Activated T-cell treated with anti-CD3 and anti-CD28 coated beads for 4 hours (primary cell): Measurements from ENCODE around the gene SNX11.

Source experiments
- DNase-seq: peaks from one replicate; pipeline ENCODE4 v3.0.0-alpha.2; 2020

Gene SNX11

DNA sequence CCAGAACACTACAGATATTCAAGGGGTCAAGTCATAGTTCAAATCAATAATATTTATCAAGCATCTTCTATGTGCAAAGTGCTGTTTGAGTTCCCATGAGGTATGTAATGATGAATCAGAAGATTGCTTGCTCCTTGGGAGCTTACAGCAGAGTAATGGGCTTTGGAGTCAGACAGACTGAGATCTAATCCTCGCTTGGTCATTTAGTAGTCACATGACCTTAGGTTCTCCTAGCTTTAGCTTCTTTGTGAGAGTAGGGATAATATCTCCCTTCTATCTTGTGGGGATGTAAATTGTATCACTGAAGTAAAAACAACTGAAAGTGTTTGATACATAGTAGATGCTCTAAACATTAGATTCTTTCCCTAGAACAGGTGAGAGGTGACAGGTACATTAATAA is 30.1 kb downstream of the SNX11 start:
- DNase-seq: no peak

DNA sequence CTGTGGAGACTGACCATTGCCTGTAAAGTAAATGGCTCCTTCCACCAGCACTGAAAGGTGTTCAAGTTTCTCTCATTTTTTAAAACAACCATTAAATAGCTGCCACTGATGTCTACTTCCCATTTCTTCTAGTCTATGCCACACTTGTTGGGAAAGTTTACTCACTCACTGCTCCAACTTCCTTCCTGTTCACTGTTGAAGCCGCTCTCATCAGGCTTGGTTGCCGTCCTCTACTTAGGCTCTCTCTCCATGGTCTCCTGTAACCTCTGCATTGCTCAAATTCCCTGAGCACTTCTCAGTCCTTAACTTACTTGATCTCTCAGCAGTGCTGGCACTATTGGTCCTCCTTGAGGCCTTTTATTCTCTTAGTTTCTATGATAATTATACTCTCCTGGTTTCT is 32.4 kb downstream of the SNX11 start:
- no peak for DNase-seq

DNA sequence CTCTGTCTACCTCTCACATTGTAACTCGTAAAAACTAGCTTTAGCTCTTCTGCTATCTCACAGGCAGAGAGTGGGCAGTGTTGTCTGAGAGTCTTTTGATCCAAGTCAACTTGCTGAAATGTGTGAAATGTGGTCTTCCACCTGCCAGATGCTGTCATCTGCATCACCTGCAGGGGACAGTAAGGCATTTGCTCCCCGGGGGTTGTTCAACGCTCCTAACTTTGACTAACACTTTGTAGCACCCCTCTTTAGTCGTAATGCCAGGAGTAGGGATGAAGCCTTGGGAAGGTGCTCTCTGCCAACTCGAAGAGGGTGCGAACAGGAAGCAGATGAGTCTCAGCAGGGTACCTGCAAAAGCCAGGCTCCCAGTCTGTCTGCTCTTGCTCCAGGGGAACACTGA is 36.1 kb downstream of the SNX11 start:
- DNase-seq: no peak

DNA sequence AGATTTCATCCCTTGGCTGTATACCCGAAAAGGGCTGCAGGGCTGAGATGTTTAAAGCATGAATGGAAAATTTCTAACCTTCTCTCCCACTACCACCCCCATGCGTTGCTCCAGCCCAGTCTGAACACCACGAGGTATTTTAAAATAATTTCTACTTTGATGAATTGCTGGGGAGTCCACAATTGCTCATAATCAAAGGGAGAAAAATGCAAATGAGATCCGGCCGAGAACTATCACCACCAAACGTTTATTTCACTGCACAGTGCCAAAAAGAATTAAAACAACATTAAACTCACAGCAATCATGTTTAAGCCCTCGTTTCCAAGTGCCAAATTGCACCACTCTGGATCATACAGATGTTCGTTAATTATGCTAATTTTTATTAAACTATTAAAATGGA is 36.7 kb downstream of the SNX11 start:
- no peak for DNase-seq

DNA sequence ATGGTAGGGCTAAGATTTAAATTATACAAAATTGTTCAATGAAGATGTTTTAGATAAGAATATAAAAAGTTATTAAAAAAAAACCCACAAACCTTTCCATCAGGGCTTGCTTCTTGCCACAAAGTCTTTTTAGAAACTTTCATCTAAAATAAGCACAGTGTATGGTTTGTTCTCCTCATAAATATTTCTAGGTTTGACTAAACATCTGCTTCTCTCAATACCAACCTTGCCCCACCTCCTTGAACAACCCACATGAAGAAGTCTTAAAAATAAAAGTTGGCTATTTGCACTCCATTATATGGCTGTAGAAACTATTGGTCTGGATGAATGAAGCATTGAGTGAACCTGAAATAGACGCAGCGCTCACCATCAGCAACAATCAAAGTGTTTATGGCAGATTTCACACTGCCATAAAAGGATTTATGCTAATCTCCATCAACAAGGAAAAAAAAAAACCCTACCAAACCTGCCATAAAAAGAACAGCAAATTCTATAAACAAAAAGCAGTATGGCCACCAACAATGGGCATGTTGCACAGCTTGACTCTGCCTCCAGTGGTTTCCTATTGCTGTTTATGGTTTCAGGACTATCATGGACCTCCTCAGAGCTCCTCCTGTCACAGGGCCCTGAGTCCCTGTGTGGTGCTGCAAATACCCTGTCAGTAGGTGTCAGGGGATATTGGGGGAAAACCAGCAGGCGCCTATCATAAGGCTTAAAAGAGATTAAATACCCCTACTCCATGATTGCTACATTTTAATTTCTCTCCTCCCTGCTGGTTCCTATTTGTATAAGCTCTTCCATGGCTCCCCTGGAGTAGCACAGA is 37.6 kb downstream of the SNX11 start:
- DNase-seq: no peak

DNA sequence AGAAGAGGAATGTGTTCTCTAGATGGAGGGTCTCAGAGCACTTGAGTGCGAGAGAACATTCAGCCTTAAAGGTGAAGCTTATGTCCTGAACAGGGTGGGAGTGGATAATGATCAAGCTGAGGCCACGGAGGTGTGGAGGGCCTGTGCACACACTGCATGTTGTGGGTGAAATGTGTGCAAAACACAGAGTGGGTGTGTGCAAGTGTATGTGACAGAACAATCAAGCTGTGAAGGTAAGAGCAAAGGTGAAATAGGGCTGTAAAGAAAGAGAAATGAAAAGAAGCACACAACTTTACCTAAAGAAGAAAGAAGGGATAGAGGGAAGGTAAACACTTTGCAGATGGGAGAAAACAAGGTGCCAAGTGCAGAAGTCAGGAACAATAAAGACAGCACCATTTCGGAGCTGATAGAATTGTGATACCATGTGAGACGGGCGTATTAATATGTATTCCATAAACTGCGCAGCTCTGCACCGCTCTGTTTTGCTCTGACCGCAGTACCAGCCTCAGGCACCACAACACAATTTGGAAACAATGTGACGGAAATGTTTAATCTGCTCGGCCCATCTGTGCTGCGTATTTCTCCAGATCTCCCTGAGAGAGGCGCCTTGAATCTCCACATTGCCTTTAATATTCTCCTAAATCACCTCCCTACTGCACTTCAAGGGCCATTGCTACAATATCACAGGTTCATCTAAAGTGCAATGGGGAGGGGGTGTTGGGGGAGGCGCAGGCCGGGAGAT is 40.6 kb downstream of the SNX11 start:
- DNase-seq: no peak

DNA sequence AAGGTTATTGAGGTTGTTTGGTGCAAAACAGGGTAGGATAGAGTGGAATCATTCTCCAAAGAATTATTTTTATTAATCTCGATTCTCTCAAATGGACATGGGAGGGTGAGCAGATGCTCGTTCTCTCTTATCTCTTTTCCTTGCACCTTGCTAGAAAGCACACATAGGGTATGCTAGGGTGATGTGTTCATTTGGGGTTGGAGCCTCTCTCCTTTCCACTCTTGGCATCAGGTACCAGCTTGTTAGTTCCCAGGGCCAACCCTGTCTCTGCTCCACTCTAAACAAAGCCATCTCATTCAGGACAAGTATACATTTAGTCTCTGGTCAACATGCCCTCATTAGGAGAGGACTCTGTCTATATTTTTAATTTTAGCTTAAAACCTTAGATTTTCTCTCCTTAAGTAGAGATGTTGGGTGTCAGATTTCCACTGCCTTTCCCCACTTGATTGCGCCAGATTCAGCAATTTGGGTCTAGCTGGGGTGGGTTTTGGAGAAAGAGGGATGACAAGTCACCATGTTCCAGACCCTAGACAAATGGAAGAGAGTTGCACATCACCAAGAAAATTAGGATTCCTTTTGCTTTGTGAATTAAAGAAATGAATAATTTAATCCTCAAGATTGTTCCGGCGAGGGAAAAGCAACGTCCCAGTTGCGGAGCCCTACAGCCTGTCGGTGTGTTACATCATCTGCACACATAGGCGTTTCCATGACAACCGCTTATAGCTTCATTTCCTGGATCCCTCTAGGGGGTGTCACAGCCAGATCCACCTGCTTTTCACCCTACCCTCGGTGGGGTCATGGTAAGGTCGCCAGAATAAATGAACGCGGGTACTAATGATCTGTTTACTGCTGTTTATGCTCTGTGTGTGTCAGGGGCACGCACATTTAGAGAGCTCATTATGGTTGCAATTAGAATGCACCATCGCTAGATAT is 41.6 kb downstream of the SNX11 start:
- no peak for DNase-seq

DNA sequence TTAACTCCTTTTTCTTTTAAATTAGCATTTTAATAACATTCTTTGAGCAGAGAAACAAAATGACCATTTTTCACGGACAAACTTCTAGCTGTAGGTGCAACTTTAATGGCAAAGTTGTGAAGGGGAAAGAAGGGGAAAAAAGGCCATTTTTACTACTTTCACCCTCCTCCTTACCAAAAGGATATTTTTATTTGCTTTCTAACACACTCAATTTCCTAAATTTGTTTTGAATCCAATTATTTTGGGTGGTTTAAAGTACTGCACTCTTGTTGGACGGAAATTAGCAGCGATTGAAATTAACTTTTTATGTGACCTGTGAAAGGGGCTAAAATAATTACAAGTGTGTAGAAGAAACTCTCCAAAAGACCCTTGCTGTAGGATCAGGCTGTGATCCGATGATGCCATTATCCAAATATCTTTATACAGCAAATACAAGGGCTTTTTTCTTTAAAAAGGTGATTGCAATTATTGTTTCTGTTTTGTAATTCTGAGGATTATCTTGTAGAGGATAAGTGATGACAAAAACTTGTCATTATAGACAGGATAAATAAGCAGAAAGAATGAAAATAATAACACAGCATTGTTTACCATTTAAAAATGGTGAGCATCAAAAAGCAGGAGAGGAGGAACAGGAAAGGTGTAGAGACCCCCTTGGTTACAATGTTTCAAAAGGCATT is 42.4 kb downstream of the SNX11 start:
- no peak for DNase-seq

DNA sequence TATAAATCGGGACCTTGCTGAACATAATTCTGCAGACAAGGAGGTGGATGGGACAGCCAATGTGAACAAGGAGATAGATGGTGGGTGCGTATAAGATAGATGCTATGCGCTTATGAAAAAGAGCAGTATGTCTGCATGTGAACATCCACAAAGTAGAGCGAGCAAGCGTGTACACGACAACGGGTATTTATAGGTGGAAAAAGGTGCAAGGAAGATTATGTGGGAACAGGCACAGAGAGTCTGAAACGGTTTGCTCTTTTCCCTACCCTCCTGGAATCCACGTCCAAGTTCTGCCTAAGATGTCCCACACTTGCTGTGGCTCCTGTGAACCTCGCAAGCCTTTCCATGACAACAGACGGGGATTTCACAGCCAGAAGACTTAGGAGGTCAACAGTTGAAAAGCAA is 43.0 kb downstream of the SNX11 start:
- no peak for DNase-seq

DNA sequence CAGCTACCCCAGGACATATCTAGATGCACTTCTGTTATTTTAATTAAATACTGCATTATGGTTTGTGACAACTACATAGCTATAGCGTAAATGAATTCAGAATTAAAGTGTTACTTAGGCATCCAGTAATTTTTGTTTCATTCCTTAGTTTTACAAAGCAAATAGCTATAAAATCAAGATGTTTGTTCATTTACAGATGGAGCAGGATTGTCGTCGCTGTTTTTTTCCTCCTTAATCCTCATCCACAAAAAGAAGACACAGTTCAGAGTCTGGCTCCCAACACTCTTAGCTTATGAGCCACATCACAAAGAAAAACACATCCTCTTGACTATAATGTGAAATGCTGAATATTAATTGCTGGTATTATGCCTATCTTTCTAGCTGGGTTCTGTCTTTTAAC is 43.7 kb downstream of the SNX11 start:
- no peak for DNase-seq

DNA sequence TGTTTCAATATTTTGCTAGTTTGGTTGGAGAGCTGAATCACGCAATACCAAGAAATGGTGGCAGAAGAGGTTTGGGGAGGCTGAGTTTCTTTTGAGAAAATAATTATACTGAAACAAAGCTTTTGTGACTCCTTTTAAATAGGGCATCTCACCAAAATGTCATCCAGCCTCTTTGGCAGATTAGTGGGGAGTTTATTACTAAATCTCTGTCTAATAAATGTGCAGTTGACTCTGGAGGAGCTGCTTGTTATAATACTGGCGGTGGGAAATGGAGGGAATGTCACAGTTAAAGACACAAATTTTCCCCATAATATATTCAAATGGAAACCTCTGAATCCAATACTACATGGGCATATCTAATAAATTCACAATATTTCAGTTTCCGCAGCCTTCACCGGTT is 44.7 kb downstream of the SNX11 start:
- no peak for DNase-seq

DNA sequence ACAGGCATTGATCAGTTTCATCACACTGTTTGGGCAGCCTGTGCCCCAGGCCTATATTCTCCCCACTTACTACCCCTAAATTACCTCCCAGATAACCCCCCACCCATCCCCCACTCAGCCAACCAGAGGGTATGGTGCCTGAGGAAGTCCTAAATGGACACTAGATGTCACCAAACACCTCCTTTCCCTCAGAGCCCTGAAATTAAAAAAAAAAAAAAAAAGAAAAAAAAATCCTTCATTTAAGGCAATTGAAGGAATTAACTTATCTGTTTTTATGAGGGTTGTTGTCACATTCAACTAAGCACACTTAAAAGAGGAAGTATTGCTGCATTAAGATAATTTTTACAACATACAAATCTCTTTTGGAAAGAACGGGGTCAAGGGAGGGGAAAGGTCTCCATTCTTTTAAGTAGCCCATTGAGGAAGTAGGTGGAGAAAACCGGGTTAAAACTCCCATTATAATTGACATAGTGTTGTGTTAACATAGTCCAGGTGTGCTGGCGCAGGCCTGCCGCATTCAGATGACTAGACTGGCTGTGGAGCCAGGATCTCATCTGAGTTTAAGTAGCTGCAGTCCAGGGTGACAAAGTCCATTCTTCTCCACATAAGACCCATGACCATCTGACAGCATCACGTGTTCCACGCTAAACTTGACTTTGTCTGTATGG is 46.3 kb downstream of the SNX11 start:
- DNase-seq: no peak

DNA sequence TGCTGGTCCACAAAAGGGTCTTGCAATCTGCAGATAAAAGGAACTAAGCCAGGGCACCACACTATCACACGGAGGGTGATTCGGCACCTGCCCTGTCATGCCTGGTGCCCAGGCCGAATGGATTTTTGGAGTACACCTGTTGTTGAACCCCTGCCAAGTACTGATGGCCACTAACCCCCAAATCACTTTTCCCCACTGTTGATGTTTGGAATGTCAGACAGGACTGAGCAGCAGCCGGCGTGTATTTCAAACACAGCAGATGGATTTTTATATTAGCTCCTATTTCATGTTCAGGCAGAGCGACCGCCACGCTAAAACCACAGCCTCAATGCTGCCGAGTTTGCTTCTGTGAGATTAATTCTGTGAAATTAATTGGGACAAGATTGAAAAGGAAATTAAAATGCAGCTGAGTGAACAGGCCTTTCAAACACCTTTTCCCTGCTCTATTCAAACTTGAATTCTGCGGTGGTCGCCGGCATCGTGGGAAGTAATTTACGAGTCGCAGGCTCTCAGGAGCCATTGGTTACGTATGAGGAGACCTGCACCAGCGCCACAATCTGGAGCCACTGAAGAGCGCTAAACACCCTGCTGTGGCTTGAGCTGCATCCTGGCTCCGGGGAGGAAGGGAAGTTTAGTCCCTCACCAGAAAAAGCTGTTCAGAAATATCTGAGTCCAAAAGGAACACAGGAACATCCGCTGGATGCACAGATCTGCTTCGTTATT is 48.5 kb downstream of the SNX11 start:
- DNase-seq: no peak

DNA sequence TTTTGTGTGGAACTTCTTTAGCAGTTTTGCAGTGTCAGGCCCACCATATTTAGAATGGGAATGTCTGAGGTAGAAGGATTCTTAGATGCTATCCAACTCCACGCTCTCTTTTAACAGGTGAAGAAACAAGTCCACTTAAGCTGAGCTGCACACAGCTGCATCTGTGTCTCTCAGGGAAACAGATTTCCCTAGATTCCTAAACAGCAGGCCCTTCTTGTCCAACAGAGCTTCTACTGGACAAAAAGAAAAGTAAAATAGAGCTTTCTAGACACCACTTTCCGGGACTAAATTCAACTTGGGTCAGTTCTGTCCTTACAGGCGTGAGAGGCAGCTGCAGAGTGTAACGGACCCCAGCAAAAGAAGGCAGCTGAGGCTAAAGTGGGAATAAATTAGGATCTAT is 51.7 kb downstream of the SNX11 start:
- no peak for DNase-seq

DNA sequence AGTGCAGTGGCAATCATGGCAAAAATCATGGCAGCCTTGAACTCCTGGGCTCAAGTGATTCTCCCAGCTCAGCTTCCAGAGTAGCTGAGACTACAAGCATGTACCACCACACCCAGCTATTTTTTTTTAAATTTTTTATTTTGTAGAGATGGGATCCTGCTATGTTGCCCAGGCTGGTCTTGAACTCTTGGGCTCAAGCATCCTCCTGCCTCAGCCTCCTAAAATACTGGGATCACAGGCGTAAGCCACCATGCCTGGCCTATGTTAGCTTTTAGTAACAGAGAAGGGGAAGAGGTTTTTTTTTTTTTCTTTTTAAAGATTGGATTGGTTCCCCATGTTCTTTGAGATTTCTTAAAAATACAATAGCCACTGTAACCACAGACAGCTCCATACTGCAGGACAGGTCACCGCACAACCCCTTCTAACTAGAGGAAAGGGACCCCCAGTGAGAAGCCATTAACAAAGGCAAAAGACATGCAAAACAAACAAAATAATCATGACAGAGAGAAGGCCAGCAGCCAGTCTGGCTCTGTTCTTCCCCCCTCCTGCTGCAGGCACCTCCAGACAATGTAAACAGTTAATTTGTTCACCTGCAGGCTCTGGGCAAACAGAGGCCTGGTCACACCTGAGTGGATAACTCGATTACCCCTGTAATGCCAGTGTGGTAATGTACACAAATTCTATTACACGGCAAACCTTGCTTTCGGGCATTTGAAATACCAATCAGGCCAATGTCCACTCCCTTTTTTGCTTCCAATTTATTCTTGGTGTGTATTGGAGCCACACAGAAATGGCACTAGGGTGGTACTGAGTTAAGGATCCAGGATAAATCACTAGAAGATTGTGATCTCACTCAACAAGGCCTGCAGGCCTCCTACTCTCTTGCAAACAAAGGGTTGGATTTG is 52.9 kb downstream of the SNX11 start:
- no peak for DNase-seq

DNA sequence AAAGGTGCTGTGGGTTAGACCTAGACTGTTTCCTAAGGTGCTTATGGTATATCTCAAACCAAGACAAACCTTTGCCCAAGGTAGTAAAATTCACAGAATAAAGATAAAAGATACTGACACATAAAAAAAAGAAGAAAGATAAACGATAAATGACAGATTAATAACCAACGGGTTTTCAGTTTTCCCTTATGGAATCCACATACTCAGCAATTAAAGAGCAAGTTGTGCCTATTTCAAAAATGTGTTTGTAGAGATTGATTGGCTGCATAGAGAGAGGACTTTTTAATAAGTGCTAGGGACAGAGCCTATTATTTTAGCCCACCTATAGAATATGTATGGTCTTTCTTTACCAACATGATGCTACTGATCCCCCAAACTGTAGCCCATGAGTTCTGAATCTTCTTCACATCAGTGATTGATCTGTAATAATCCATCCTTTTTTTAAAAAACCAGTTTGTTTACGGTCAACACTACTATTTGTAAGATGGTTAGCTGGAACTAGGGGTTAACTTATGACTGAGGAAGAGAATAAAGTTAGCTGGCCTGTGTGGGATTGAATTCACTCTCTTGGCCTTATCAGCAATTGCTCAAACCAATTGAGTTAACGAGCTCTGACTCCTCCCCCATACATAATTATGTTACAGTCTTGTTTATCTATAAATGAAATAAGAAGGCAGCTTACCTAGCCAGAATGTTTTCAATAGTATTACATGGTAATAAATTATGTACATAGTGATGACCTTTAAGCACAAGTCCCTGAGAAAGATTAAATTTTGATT is 53.8 kb downstream of the SNX11 start:
- DNase-seq: no peak

DNA sequence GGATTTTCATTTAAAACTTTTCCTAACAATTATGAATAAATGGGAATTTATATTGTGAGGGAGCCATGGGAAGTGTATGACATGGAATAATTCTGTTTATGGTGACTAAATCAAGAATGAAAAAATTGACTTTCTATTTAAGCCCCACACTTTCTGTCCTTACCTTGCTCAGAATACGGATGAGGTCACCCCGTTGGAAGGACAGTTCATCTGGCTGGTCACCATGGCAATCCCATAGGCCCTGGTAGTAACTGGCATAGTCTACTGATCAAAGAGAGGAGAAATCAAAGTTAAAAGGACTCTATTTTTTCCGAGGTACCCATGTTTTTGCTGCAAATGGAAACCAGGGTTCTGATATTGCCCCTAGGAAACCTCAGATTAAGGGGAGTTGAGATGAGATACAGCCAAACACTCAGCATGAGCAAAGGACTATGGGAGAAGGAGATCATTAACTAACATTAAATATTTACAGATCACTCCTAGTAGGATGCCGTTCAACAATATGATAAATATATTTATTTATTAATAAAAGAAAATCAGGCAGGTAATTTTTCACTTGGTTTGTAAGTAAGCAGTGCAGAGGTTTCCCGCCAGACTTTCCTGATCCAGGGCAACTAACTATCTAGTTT is 54.9 kb downstream of the SNX11 start:
- DNase-seq: no peak

DNA sequence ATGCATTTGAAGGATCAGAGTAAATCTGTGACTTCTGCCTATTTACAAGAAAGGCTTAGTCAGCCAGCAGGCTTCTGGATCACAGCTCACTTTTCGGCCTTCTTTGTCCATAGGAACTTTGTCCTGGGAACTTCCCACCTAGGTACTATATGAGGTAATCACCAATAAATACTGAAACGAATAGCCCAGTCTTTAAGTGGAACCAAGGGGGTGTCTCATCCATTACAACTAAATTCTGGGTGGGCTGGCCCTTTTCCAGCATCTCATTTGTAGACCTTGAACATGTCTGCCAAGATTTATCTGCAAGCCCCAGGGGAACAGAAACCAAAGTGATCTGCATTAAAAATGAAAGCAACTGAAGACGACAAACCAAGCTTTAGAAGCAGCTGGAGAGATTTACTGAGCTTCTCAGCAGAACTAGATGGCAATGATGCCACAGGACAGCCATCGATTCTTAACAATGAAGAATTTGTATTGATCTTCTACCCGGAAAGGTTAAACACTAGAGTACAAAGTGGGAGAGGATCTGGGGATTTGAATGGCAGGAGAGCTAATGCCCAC is 55.5 kb downstream of the SNX11 start:
- DNase-seq: no peak

DNA sequence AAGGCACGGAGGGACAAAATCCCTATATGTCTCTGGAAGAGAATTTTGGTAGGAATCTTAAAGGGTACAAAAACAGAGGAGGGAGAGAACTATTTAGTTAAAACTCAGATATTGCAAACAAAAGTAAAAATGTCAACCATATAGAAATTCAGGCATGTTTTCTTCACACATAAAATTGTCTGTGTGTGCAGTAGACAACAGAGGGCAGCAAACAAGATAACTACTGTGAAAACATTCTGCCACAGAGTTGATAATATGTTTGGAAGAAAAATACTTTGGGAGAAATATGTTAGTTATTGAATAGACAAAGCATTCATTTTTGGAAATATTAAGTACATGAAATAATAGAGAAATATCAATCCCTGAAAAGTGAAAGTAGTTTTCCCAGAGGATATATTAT is 56.2 kb downstream of the SNX11 start:
- DNase-seq: no peak
